Stimulated activated CD8-positive, alpha-beta memory T cell treated with anti-CD3 and anti-CD28 coated beads, Interleukin-12 subunit alpha, Interleukin-12 subunit beta, amount 100 ng/mL, for 1 hour (primary cell): Measurements from ENCODE around the gene BLOC1S4.

Source experiments
- DNase-seq: peaks from one replicate; pipeline ENCODE4 v3.0.0-alpha.2; 2020; ENCODE audit warnings: low read depth

BLOC1S4 gene

DNA sequence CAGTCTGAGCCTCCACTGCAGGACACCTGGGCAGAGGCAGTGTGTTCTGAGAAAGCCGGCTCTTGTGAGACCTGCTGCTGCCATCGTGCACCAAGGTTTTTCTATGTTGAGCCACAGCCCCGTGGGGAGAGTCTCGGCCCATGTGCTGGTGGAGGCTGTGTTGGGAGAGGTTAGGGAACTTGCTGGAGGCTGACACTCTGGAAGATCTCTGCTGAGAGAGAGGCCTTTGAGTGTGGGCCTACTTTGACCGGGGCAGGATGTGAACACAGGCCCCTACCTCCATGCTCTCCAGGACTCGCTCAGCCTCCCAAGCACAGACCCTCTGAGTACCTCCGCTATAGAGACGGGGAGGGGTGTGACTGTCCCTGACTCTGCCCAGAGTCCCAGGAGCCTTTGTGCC is 23.6 kb upstream of the BLOC1S4 start:
- no peak for DNase-seq

DNA sequence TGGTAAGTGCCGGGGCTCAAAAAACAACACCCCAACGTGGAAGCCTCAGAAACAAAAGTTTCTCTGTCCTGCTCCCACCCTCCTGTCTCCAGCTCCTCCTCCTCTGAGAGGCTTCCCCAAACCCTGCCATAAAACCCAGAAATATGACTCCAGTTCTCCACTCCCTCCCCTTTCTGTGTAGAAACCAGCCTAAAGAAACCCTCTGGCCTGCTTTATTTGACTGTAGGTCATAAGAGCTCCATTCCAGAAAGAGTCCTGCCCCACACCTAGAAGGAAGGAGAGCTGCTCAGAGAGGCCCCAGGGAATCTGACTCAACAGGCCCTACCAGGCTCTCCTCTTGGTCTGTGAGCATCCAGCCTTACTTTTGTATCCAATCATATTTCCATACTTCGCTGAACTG is 23.2 kb upstream of the BLOC1S4 start:
- DNase-seq = no peak

DNA sequence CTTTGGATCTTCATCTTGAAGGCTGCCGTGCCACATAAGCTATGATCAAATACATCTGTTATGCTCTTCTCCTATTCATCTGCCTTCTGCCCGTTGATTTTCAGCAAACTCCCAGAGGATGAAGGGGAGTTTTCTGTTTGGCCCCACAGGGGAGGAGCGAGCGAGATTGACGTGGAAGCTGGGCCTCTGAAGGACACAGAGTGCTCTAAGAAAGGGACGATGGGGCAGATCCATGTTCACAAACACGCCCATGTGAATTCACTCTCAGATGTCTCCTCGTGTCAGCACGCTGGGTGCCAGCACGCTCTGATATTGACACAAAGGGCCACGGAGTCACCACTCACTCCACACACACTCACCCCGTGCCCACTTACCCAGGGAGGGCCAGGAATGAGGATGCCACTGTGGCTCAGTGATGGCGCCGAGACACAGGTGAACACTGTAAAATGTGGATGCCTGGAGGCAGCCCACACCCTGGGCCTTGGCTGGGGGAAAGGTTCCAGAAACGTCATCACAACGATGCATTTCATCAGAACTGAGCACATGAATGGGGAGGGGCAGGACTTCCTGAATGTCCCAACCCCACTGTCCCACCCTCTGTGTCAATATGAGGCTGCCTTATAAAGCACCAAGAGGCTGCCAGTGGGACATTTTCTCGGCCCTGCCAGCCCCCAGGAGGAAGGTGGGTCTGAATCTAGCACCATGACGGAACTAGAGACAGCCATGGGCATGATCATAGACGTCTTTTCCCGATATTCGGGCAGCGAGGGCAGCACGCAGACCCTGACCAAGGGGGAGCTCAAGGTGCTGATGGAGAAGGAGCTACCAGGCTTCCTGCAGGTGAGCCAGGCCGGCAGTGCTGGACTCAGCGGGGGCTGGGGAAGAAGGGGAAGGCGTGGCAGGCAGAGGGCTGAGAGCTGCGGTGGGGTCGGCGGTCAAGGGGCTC is 22.5 kb upstream of the BLOC1S4 start, which contains the start of gene S100P:
S100P (plus strand) TSS at position 648 of the 946 bp plus-strand sequence; CDS start at position 703, 55 bp downstream.
- no peak for DNase-seq

DNA sequence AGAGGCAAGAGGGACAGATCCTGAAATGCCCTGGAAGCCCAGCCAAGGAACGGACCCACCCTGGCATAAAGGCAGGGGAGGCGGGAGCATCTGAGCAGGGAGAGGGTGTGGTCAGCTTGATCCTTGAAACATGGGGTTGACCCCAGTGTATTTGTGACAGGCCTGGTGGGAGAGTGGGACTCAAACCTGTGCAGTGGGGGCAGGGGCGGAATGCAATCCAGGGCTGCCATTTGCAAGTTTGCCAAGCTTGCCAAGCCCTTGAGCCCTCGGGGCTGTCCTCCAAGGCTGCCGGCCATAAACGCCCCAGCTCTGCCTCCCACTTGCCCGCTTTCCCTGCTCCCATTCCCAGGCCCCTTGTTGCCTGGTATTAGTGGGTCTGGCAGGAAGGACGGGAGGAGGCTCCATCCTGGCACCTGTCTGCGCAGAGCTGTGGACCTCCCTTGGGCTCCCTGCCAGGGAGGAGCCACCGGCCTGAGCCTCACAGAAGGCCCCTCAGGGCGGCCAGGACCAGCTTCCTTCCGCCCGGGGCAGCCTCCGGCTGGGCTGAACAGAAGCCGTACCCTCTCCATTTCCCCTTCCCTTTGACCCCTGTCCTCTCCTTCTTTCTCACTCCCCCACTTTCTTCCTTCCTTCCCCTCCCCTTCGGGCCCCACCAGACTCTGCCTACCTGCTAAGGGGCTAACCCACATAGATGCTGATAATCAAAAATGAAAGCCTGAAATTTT is 21.6 kb upstream of the BLOC1S4 start:
- no peak for DNase-seq

DNA sequence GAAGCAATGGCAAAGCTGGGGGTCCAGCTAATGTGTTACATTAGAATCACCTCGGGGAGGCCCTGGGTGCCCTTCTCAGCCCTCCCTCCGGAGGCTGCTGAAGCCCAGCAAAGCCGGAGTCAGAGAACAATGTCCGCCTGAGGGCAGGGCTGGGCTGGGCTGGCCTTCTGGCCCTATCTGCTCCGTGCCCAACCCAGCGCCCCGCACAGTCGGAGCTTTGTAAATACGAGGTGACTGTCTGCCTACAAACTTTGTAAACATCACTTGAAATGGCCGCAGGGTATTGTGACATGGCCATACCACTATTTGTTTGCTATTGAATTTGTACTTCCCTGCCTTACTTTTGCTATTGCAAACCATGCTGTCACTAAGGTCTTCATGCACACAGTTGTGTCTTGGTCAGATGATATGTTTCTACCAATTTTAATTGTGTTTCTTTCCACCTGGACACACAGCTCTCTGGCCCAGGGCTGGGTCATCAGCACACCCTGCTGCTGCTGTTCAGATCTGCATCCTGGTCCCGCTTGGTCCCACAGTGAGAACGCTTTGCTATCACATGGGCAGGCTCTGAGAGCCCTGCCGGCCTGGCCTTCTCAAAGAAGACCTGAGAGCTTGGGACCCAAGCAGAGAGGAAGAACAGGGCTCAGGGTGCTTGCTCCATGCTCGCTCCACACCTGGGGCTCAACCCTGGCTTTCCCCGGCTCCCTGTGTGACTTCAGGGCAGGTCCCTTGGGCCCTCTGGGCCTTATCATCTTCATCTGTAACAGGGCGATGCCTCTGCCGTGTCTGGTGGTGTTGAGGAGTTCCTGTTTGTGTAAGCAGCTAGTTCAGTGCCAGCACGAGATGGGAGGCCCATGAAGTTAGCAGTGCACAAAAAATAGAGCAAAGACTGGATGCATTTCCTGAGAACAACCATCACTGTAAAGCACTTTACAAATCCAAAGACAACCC is 20.0 kb upstream of the BLOC1S4 start:
- DNase-seq = no peak

DNA sequence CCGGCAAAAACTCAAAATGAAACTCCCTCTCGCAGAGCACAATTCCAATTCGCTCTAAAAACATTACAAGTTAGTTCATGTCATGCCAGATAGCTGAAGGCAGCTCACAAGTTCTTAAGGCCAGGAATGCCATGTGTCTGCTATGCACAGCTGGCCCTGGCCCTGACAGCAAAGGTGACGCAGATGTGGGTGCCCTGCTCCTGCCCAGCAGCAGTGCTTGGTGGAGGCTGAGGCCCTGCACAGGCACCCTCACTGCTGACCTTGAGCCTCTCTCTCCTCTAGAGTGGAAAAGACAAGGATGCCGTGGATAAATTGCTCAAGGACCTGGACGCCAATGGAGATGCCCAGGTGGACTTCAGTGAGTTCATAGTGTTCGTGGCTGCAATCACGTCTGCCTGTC is 19.4 kb upstream of the BLOC1S4 start:
- DNase-seq = no peak

DNA sequence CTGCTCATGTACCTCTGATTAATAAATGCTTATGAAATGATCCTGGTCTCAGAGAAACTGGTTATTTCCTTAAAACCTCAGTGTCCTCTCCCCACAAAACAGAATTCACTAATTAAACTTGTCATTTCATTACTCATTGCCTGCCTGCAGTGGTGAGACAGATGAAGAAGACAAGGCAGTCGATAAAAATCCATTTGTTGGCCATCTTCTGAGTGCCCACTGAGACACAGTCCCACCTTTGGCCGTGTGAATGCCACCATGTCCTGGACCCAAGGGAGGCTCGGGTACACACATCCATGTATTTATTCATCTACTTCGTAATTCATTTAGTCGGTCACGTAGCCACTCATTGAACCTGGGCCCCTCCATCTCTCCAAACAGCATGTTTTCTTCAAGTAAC is 18.8 kb upstream of the BLOC1S4 start:
- no peak for DNase-seq

DNA sequence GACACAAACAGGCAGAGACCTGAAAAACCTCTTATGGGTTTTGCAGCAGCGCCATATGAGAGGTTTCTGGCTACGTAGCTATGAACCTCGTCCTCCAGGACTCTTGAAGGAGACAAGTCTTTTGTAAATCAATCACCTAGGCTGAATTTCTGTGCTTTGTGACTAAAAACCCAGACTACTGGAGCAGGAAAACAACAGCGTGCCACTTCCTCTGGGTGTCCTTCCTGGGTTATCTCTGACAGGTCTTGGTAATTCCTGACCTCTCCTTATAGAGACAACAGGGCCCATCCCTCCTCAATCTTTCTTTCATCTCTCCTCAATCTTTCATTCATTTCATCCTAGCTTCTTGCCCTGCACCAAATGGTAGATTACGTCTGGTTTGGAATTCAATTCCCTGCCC is 16.6 kb upstream of the BLOC1S4 start:
- no peak for DNase-seq

DNA sequence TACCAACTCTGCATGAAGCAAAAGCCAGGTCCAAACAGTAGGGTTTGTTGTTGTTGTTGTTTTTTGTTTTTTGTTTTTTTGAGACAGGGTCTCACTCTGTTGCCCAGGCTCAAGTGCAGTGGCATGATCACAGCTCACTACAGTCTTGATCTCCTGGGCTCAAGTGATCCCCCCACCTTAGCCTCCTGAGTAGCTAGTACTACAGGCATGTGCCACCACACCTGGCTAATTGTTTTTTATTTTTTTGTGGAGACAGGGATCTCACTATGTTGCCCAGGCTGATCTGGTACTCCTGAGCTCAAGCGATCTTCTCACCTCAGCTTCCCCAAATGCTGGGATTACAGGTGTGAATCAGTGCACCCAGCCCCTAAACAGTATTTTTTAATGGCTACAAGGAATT is 16.1 kb upstream of the BLOC1S4 start:
- DNase-seq = no peak

DNA sequence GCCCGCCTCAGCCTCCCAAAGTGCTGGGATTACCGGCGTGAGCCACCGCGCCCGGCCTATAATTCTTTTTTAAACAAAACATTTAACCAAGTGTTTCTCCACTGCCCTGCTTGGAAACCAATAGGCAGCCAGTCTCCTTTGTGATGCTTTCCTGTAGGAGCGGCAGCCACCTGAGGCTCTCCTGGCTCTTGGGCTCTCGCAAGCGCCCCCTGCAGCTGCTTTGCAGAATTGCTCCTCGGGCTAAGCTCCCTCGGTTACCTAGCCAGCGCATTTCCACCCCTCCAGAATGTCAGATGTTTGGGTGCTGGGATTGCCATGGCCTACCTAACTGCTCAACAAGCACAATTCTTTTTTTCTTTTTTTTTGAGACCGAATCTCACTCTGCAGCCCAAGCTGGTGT is 14.6 kb upstream of the BLOC1S4 start:
- no peak for DNase-seq

DNA sequence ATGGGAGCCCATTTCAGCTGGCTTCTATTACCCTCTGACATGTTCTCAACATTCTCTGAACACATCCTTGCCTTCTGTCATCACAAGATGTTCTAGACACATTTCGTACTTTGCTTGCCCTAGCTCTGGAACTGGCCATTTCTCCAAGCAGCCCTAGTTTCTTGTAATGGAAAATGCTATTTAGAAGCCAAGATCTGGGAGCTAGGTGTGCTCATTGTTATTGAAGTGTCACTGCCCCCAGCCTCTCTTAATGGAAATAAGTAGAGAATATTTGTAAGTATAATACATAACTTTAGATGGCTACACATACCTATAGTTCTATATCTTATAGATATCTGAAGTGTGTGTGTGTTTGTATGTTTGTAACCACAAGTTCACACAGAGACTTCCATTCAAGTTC is 13.2 kb upstream of the BLOC1S4 start:
- no peak for DNase-seq

DNA sequence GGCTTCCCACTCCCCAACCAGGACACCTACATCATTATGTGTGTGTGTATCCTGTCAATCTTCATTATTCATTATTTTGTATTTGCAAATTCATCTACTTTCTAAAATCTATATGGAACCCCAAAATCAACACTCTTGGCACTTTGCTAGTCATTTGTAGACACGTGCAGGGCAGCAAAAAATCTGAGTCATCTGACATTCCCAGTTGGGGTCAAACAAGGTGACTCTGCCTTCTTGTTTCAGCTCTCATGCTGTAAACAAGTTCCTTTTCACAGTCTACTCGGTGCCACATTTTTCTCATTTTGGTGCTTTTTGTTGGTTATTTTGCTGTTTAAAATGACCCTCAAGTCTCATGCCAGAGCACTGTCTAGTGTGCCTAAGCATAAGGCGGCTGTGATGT is 12.2 kb upstream of the BLOC1S4 start:
- DNase-seq = no peak

DNA sequence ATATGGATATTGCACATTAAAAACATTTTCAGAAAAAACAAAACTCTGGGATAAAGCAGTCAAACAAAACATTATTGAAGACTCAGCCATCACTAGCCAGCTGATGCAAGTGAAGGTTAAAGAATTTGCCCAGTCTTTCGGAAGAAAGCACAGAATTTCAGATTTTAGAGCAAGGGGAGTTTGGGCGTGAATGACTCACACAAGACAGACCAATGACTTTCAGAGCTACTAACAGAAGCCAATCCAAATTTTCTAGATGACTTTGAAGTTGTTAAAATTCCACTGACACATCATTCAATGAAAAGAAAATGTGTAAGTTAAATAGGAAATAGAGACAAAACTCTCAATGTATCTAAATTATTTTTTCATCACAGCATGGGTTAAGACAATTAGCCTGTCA is 10.3 kb upstream of the BLOC1S4 start:
- DNase-seq = no peak

DNA sequence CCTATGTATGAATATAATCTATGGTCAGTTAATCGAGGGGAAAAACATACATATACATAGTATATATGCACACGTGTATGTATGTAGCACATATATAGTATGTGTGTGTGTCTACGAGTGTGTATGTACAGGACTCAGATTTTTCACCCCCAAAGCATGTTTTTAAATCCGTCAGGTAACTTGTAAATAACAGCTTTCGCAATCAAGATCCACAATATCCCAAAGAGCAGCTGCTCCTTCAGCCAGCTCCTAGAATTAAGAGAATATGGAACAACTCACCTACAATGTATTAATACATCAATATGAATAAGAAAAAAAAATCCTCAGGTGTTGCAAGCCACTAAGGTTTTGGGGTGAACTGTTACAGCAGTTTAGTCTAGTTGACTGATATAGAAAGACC is 9.8 kb upstream of the BLOC1S4 start:
- no peak for DNase-seq

DNA sequence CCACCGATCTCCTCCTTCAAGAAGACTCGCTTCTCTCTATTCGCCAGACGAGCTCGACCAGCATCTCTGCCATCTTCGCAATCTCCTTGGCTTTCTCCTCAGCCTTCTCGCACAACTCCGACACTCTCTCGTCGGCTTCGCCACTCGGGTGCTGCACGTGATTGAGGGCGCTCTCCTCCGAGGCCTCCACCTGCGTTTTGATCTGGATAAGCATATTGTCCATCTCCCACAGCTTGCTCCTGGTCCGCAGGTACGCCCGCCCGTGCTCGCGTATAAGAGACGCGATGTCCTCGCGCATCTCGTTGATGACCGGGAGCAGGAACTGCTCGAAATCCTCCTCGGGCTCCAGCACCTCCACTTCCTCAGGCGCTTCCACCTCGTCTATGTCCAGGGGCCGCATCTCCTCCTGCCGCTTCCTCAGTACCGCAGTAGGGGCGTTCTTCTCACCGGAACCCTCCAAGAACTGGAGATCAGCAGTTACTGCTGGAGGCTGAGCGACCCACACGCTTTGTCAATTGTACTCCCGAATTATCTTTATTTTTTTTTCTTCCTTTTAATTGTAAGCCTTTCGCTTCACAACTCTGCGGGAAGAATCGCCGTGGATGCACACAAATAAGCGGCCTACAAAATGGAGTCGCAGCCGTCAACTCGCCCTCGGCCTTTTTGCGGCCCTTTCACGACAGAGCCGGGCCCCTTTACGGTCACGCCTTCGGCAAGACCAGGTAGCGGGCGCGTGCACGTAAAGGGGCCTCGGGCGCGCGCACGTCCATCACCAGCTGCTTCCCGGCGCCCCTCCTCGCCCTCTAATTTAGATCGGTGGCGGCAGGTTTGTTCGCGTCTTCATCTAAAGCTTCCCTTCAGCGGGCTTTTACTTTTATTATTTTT is 6.5 kb upstream of the BLOC1S4 start, which contains the start of gene MRFAP1L1:
MRFAP1L1 (minus strand) TSS at position 636 of the 885 bp plus-strand sequence; CDS start at position 400, 236 bp downstream.
- peak; percentile 94 for DNase-seq

DNA sequence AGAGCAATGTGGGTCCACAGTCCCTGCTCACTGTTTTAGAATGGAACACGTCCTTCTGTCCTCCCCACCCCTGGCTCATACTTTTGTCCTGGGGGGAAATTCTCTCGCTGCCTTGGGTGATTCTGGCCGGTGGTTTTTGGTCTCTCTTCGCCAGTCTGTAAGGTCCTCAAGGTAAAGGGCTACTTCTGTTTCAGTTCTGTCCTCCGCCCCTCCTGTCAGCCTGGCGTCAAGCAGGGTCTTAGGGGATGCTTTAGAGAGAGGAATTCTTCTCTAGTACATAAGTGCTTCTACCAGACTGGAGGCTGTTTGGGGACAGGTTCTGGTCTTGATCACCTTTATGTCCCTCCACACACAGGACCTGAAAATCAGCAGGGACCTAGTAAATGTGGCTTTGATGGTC is 5.7 kb upstream of the BLOC1S4 start:
- no peak for DNase-seq

DNA sequence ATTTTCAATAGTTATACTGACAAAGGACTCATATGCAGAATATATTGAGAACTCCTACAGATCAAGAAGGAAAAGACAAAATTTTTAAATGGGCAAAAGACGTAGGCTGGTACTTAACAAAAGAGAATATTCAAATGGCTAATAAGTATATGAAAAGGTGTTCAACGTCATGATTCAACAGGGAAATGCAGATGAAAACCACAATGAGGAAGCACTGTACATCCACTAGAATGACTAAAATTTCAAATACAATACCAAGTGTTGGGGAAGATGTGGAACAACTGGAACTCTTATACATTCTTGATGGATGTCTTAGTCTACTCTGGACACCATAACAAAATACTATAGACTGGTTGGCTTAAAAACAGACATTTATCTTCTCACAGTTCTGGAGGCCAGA is 5.0 kb upstream of the BLOC1S4 start:
- DNase-seq = no peak

DNA sequence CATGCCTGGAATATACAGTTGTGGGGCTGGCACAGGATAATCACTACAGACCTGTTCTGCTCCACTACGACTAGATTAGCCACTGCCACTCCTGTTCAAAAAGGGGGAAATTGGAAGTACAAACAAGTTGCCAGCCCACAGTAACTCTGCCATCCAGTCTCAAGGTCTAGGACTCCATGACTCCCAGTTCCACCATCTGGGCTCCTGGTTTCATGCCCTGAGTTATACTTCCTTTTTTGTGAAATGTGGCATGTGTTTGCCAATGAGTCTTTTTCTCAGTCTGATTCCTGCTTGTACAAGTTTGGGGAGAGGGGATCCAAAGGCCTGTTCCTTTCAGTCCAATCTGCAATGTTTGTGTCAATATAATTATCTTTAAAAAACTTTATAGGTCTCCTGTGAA is 1.0 kb upstream of the BLOC1S4 start:
- DNase-seq = no peak

DNA sequence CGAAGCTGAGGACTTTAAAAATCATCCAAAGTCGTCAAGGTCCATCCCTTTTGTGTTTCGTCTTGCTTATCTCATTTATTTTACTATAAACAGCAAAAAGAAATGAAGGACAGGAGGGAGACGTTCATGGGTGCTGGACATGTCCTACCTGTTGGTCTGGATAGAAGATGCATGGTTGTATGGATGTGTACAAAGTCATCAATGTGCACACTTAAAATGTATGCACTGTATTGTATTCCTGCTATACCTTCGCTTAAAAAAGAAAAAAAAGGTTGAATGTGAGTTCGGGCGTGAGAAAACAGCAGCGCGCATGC is 313 bp upstream of the BLOC1S4 start:
- DNase-seq = no peak

DNA sequence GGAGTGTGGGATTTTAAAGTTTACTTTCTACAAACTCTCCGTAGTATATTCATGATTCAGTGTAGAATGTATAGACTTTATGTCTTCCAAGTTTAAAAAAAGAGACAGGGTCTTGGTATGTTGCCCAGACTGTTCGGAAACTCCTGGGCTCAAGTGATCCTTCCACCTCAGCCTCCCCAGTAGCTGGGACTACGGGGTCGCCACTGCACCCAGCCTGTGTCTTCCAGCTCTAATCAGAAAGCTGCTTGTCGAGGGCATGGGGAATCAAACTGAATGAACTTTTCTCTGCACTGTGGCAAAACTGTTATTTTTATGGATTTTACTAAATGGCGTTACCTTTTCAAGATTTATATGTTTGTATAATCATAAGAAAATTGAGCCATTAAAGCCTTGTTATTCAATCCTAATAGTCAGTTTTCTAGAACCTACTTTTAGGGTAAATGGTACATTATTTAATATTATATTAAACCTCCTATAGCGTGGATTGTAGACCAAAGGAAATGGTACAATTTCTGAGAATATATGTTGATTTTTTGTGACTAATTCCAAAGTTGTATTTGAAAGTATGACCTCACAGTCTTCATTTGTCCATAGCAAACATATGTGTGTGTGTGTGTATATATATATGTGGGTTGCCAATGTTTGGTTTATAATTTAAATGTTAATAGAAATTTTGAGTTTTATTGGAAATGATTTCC is 1.1 kb downstream of the BLOC1S4 start:
- DNase-seq = no peak
